GM19455 (cell line): ENCODE data around the gene SLIT1.

Source experiments
- ATAC-seq: cut with Tn5 transposase; IDR thresholded peaks from one replicate; pipeline ENCODE4 v1.9.1; 2021; ENCODE audit not compliant: unreplicated experiment

SLIT1 gene

GRCh38 chr10:97140902-97141745, 44.6 kb downstream of the SLIT1 start:
- ATAC-seq: no peak

GRCh38 chr10:97140049-97140846, 45.5 kb downstream of the SLIT1 start:
- no peak for ATAC-seq

DNA sequence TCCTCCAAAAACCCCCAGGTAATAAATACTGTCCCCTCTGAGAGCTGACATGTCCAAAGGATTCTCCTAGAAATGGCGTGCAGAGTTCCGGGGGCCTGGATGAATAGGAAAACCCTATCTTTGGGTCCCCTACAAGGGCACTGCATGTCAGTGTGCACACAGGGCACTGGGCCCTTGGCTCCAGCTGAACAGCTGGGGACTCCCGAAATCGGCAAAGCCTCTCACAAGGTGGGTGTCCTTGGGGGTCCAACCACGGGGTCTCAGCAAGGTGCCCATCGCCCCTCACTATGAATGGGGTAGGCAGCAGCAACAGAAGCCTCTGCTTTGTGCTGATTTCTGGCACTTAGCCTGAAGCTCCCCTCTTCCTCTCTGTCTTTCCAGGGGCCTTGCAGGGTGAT, 46.1 kb downstream of the SLIT1 start:
- no peak for ATAC-seq

DNA sequence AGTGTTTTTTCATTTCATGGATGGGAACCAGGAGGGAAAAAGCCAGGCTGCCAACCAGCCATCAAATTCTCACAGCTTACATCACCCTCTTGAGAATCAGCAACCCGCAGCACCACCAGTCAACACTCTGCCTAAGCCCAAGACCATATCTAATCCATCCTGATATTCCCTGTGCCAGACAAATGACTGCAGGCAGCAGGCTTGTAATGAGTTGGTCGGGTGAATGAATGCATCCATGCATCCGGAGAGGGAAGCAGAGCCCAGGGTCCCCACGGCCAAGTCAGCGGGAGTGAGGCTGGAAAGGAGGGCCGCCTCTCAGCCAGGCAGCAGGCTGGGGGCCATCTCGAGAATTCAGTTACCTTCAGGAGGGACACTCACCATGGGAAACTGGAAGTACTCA, 46.9 kb downstream of the SLIT1 start:
- no peak for ATAC-seq

DNA sequence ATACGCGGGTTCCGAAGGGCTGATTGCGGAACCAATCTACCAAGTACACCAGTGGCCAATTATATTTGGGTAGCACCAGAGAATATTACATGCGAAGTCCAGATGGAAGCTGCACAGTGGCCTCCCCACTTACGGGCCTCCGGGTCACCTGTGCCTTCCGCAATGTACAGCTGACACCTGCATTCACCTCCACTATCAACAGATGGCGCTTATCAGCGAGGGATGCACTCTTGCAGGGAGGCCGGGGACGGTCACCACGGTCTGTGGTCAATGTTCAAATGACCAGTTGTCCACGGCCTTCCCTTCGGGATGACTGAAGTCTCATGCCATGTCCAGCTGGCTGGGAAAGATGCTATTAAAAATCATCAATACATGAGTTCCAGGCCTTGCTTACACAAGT, 47.6 kb downstream of the SLIT1 start:
- no peak for ATAC-seq

- ATAC-seq: no peak
These were observed 49.0 kb downstream of the SLIT1 start for GRCh38 chr10:97136756-97137155.

DNA sequence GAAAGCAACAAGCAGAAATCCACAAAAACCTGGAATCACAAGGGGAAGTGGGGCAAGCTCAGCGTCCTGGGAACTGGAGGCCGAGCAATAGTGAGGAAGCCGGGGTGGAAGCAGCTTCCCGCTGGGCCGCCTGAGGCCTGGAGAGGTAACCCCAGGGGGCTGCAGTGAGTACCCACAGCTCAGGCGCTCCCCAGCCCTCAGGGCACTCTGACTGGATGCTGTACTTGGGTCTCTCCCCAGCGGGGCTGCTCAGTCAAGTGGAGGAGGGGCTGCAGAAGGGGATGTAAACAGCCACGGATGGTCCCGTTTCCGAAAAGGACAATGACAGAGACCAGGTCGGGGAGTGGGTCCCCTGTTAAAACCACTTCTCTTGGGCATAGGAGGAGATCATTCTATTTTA, 50.3 kb downstream of the SLIT1 start:
- no peak for ATAC-seq

DNA sequence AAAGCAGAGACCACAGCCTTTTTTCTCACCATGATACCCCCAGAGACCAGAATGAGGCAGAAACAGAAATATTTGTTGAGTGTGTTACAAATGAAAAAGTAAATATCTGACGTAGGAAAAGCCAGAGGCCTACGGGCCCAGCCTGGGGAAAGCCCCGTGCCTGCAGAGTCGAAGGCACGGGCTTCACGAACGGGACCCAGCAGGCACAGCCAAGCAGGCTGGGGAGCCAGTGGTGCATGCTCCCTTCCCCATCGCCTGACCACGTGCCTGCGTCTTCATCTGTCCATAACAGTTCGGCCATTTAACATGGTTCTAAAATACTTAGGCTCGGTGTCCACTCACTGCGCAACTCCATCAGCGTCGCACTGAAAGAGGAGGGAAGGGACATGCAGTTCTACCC, 50.8 kb downstream of the SLIT1 start:
- no peak for ATAC-seq

DNA sequence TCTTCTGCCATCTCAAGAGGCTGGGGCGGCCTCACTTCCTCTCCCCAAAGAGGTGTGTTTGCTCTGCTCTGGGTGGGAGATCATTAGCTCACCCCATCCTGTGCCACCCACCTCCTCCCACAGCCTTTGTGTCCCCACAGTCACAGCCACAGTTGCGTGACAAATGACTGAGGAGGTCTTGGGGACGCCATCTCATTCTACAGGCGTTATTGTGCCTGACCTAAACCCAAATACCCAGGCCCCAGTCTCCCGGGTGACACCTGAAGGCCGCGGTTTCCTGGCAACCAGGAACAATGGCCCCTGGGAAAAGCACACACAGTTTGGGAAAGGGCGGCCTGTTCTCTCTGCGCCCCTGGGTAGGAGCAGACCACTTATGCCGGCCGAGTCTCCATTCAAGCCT, 51.6 kb downstream of the SLIT1 start:
- no peak for ATAC-seq

- ATAC-seq: no peak
These were observed 53.5 kb downstream of the SLIT1 start for GRCh38 chr10:97132273-97132672.

GRCh38 chr10:97131666-97132065, 54.1 kb downstream of the SLIT1 start:
- no peak for ATAC-seq

DNA sequence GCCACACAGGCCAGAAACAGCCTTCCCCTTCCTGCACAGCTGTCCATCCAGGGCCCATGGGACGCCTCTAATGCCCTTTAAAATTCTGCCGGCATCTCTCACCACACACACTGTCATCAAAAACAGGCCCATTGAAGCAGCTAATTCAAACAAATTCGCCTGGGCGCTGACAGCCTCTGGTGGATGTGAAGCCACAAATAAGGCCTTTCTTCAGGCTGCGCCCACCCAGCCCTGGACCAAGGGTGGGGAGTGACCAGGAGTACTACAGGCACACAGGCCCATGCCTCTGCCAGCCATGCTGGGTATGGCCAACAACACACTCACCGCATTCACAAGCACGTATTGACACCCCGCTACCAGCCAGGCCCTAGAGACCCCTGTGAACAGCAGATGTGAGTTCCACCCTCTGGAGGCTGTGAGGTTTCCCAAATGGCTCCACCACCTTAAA, 54.6 kb downstream of the SLIT1 start:
- ATAC-seq: no peak

DNA sequence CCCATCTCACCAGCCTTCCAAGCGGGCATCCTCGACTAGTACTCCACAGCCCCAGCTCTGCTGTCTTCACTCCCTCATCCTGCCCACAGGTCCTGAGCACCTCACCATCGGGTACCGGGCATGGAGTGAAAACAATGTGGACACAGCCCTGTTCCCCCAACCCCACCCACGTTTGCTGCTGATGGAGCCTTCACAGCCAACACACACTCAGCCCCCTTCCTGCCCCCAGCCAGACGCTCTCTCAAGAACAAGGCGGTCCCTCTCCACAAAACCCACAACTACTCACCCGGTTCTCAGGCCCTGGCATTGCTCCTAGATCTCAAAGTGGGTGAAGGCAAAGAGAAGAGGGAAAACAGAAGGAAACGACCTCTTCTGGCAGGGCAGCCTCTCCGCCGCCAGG, 56.1 kb downstream of the SLIT1 start:
- ATAC-seq: no peak

- no peak for ATAC-seq
These were observed 57.1 kb downstream of the SLIT1 start for GRCh38 chr10:97128516-97129154.

GRCh38 chr10:97128039-97128492, 57.7 kb downstream of the SLIT1 start:
- no peak for ATAC-seq

DNA sequence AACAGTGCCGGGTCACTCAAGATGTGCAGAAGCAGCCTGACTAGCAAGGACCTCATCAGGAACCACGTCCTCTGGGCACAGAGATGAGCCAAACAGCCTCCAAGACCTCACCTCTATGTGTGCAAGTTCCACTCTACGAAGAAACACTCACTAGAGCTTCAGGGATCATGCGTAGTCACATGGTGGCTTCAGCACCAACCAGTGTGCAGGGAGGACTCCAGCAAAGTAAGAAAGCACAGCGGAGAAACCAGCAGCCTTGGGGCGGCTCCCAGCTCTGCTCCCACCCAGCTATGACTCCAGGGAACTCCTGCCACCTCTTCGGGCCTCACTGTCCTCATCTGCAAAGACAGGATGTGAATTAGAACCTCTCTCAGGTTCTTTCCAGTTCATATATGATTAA, 58.2 kb downstream of the SLIT1 start:
- no peak for ATAC-seq

DNA sequence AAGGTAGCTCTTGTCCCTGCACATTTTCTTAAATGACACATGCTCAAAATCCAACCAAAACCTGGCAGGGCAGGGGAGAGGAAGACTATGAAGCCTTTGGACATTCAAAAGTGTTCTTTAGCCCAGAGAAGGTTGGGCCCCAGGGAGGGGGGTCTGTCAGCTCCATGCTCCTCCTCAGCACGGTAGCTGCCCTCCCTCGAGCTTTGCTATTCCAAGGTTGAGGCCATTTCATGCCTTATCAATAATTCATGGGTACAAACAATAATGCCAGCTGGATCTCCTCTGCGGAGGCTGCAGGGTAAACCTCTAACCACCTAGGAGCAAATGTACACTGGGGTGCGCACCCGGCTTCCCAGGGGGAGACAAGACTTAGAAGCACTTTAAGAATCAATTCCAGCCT, 61.5 kb downstream of the SLIT1 start:
- ATAC-seq: no peak

DNA sequence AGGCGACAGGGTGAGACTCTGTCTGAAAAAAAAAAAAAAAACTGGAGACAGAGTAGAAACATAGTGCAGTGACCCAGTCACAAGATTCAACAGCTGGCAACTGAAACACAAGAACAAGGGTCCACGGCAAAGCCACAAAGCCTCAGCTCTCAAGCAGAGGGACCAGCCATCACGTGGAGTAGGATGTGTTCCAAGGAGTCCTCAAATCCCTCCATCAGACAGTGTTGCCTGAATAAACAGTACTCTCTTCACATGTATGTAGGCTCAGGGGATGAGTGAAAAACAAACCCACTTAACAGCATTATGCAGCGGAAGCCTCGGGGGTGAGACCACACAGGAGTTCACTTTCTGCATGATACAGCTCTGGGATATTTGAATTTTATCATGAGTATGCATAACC, 62.0 kb downstream of the SLIT1 start:
- no peak for ATAC-seq

- no peak for ATAC-seq
These were observed 64.7 kb downstream of the SLIT1 start for GRCh38 chr10:97121041-97121440.

GRCh38 chr10:97120370-97120769, 65.4 kb downstream of the SLIT1 start:
- no peak for ATAC-seq

DNA sequence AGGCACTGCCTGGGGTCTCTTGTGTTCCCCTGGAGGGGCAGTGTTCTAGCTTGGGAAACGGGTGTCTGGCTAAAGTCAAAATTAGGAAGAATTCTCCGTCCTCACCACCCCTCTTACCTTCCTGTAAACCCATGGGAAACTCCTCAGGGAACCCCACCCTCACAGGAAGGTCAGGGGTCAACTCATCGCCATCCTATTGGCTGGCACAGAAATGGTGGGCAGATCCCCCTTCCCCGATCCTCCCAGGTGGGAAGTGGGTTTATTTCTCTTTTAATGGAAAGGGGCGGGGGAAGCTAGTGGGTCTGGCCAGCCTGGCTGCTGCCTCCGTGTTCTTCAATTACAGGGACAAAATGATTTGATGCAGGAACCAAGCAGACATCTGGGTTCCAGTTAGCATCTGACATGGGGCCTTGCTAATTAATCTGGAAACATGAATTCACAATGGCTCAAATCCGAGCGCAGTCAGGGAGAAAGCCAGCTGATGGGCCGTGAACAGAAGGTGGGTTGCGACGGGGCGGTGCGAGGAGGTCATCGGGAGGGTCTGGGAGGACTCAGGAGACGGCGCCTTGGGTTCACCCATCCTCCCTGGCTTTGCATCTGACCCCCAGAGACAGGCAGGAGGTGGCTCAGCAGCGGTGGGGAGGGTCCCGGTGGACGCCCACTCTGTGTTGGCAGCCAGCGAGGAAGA, 66.6 kb downstream of the SLIT1 start:
- no peak for ATAC-seq
